Left renal pelvis (tissue), 4 donors: ENCODE results near the gene NXPE3. TPM values are rescaled to one million over a fixed set of nuclear protein-coding genes. Genes with fewer than 3 reads are reported as not detected.
"Not testable (repeated sequence)": the region's sequence is repeated elsewhere in the genome, so short reads cannot be mapped to it uniquely, and the experiment has no call there.

Experiments
- DNase-seq, 4 donors: peaks; one replicate each; pipeline ENCODE4 v3.0.0-alpha.2; 2013; ENCODE audit warnings: low read depth in 4 of 4, low spot score in 3 of 4
- polyA plus RNA-seq, 4 donors: library from polyadenylated mRNA; unstranded; fragments of 120-200 nt; gene quantifications; one replicate each; pipeline ENCODE4 v1.2.1, GENCODE V29; 2013; ENCODE audit not compliant: insufficient read length in 4 of 4

NXPE3 gene
- polyA plus RNA-seq, result 1 to 10 TPM; 5.6 to 8.8 (median 6.2) TPM

DNA sequence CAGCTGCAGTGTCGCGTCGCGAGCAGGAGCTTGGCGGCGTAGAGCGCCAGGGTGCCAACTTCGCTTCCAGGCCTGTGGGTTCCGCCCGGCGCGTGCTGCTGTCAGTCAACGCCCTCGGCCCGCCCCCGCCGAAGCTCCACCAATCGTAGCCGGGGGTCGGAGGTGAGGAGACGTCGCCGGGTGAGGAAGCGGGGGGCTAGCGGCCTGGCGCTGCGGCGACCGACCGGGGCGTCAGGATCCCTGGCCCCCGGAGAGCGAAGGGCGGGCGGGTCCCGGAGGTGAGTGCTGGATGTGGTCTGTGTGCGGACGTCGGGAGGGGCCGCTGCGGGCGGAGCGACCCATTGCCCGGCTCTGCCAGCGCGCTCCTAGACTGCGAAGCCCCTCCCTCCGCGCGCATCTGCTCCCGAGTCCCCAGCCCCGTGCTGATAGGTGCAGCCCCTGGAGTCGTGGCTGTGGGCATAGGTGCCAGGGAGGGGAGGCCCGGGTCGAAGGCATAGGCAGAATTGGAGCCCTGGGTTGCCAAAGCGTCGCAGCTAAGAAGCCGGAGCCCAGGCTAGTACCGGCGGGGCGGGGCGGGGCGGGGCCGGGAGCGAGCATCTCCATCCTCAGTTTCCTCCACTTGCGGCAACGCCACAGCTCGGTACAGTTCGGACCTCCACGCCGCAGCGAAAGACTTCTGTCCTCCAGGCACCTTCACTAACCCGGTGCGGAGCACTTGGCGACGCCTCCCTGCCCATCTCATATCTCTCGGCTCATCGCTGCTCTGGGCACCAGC is at the start of gene NXPE3:
Gene NXPE3 (plus strand): TSS at position 165 of the 775 bp plus-strand sequence. CDS start 6,386 bp downstream, outside the sequence.
- peak; percentile 50 to 58 (median 52) for DNase-seq

DNA sequence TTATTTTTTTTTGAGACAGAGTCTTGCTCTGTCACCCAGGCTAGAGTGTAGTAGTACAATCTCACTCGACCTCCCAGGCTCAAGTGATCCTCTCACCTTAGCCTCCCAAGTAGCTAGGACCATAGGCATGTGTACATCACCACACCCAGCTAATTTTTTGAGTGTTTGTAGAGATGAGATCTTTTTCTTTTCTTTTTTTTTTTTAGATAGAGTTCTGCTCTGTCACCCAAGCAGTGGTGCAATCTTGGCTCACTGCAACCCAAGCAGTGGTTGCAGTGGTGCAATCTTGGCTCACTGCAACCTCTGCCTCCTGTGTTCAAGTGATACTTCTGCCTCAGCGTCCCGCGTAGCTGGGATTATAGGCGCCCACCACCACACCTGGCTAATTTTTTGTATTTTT is 49.4 kb upstream of the NXPE3 start:
- no peak for DNase-seq

- no peak for DNase-seq
Measured at GRCh38 chr3:101730839-101731238, 48.2 kb upstream of the NXPE3 start.

DNA sequence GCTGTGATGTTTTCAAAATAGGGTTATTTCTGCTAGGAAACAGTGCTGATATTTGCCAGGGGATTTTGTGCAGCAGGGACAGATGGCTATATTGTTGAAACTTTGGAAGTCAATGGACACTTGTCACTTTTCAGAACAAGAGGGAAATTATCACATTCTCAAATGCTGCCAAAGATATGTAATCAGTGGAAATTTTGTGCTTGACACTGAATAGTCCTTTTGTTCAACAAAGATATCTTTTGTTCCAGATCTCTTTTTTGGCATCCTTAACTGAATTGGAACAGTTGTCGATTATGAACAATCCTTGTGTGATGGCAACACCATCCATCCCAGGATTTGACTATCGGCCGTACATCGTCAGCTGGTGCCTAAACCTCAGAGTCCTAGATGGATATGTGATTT is 46.8 kb upstream of the NXPE3 start:
- no peak for DNase-seq

DNA sequence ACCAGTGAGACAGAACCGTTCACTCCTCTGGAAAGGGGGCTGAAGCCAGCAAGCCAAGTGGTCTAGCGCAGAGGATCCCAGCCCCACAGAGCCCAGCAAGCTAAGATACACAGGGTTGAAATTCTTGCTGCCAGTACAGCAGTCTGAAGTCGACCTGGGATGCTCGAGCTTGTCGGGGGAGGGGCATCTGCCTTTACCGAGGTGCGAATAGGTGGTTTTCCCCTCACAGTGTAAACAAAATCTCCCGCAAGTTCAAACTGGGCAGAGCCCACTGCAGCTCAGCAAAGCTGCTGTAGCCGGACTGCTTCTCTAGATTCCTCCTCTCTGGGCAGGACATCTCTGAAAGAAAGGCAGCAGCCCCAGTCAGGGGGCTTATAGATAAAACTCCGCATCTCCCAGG is 43.2 kb upstream of the NXPE3 start:
- no peak for DNase-seq

GRCh38 chr3:101741914-101742313 is 37.1 kb upstream of the NXPE3 start:
- not testable (repeated sequence) for DNase-seq

DNA sequence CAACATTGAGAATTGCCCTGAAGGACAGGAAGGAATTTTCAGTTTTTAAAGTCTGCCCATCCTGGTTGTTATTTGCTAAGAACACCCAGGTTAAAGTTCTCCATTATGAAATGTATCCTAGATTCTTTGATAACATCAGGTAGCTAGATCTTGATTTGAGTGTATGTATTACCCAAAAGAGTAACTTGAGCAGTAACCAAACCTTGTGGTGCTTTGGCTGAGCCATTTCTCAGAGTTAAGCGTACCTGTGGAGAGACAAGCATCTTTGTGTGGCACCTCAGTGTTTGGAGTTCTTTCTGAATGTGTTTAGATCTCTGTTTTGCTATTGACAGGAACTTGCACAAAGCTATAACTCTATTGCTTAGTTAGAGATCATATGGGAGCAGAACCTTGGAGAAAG is 34.2 kb upstream of the NXPE3 start:
- DNase-seq, result no peak

DNA sequence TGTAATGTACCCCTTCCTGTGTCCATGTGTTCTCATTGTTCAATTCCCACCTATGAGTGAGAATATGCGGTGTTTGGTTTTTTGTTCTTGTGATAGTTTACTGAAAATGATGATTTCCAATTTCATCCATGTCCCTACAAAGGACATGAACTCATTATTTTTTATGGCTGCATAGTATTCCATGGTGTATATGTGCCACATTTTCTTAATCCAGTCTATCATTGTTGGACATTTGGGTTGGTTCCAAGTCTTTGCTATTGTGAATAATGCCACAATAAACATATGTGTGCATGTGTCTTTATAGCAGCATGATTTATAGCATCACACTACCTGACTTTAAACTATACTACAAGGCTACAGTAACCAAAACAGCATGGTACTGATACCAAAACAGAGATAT is 33.1 kb upstream of the NXPE3 start:
- not testable (repeated sequence) for DNase-seq

DNA sequence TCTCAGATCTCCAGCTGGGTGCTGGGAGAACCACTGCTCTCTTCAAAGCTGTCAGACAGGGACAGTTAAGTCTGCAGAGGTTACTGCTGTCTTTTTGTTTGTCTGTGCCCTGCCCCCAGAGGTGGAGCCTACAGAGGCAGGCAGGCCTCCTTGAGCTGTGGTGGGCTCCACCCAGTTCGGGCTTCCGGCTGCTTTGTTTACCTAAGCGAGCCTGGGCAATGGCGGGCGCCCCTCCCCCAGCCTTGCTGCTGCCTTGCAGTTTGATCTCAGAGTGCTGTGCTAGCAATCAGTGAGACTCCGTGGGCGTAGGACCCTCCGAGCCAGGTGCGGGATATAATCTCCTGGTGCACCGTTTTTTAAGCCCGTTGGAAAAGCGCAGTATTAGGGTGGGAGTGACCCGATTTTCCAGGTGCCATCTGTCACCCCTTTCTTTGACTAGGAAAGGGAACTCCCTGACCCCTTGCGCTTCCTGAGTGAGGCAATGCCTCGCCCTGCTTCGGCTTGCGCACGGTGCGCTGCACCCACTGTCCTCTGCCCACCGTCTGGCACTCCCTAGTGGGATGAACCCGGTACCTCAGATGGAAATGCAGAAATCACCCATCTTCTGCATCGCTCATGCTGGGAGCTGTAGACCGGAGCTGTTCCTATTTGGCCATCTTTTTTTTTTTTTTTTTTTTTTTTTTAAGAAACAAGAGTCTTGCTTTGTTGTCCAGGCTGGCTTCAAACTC is 25.5 kb upstream of the NXPE3 start:
- DNase-seq, result not testable (repeated sequence)

DNA sequence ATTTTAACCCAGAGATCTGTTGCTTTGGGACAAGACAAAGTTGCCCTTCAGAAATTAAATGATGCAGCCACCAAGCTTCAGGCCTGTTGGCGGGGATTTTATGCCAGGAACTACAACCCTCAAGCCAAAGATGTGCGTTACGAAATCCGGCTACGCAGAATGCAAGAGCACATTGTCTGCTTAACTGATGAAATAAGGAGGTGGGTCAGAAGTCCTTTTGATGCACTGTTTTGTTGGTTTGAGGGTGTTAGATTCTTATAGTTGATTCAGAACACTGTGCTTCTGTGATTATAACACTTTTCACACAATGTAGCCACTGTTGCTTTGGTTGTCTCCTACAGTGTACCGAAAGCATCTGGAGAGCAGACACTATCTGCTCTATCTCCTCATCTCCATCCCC is 20.8 kb upstream of the NXPE3 start:
- no peak for DNase-seq

GRCh38 chr3:101762041-101762646 is 16.9 kb upstream of the NXPE3 start:
- DNase-seq, result no peak

GRCh38 chr3:101777745-101778281 is 1.2 kb upstream of the NXPE3 start:
- DNase-seq, result not testable (repeated sequence)

- no peak for DNase-seq
Measured at GRCh38 chr3:101778385-101779046, 495 bp upstream of the NXPE3 start.

DNA sequence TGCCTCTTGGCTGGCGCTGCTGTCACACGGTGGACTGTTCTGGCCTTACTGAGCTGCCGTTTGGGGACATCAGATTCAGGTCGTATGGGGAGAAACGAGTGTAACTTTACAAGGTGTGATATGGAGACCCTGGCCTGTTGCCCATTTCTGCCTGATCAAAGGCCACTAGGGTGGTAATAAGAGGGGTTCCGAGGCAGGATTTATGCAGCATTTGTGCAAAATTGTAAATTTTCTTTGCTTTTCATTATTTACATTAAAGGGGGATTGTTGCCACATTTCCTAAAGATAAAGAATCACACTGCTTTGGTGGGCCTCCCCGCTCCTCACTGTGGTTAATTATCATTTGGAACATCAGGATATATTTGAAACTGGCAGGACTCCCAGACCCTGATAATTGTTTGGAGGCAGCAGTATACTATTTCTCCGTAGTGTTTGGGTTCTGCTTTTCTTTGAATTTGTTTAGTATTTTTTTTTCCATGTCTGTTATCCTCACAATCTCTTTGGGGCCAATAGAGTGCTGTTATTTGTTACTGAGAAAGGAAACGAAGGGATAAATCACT is 891 bp downstream of the NXPE3 start:
- no peak for DNase-seq

DNA sequence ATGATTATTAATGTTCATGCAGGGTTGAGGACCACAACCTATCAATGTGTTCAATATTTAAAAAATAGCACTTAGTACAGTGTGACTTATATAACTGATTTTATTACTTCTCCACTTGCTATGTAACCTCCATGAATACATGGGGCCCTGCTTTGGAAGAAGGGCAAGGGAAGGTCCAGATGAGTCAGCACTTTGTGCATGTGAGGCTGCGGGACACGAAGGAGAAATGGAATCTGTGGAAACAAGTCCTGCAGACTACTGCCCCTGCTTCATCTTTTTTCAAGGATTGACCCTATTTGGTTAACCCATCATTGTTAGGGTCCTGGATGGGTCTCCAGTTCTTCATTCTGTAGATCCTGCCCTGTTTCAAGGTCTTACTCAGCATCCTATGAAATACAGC is 1.6 kb downstream of the NXPE3 start:
- no peak for DNase-seq

GRCh38 chr3:101781166-101781565 is 2.2 kb downstream of the NXPE3 start:
- no peak for DNase-seq

DNA sequence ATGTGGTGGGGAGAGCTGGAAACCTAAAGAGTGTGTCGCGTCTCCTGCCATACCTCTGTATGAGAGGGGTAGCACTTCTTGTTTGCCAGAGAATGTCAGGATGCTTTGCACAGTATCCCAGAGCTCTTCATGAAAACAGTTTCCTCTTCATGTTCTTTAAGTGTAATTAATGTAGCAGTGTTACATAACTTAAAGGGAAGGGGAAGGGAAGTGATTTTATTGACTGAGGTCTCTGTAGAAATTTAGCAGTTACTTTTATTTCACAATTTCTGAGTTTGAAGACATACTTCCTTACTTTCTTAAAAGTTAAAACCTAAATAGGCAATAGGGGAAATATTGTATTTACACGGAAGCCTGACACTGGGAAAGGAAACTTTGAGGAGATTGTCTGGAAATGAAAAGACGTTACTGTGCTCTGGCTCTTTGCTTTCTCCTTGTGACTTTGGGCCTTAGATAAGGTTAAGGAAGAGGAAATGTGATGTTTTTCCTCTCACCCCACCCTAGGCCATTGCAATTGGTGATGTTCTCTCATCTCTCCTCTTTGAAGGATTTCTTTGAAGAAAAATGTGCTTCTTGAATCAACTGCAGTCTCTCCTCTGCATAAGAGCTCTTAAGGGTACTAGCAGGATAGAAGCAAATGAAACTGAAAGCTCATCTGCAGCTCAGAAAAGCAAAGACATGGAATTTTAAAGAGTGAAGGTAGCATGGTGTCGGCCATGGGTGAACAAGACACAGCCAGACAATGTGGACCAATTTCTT is 6.0 kb downstream of the NXPE3 start:
- DNase-seq, result no peak

GRCh38 chr3:101791778-101792177 is 12.8 kb downstream of the NXPE3 start:
- DNase-seq, result no peak

DNA sequence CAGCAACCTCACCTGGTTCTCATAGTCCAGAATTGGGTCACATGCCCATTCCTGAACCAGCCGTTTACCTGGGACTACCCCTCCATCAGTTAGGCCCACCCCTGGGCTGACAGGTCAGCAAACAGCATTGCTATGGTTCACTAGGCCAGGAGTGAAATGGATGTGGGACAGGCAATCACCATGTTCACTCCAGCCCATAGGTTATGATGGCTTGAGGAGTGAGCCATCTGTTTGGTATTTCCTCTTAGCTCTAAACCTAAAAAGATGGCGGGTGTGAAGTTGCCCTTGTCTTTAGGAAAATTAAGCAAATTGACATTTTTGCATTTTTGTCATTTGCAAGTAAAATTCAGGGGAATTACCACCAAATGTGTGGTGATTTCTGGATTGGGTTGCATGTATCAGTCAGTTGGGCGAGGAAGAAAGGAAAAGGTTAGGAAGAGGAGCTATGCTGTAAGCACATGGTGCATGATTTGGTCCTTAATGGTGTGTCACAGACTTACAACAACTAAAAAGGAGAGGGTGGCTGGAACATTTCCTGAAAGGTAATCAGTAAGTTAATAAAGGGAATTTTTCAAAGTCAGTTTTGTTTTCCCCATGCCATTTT is 17.2 kb downstream of the NXPE3 start:
- DNase-seq, result no peak
